ENCODE measurements around the gene KRTAP12-3.

GRCh38 chr21:44637018-44637850 is 20.5 kb upstream of the KRTAP12-3 start, which contains the start of gene KRTAP10-10:
- no peak for TF ChIP-seq CTCF (conservative IDR thresholded peaks at IDR 0.05; ENCODE audit: low read depth, low read length)
- TF ChIP-seq EZH2 (IDR thresholded peaks at IDR 0.05; ENCODE audit: borderline replicate concordance, low read depth, low read length, poor library complexity, severe bottlenecking) = no peak

Measured in A673 (cell line).